HEK293 (cell line): Measurements from ENCODE around the gene ODF2.

ENCODE experiments used
- CTCF ChIA-PET: fragments of 350-600 bp; formaldehyde crosslinking; extraction: SDS; loops from one replicate; lab custom pipeline; 2021; ENCODE audit warnings: antibody characterized with exemption; lab: Yijun Ruan, JAX
- POLR2A ChIA-PET: fragments of 300-600 bp; formaldehyde crosslinking; extraction: SDS; loops from one replicate; lab custom pipeline; 2020; ENCODE audit warnings: antibody characterized with exemption, inconsistent platforms; lab: Yijun Ruan, JAX
- H3K27ac ChIP-seq: fragments of 200-500 bp; sonication (Bioruptor generic); 2 replicates; pipeline ENCODE4 v1.5.1; 2014; ENCODE audit warnings: low read depth, low read length, control low read depth, inconsistent platforms; ENCODE audit errors: extremely low read depth
- H3K36me3 ChIP-seq, 2 experiments: fragments of 200-500 bp in 1 of 2; sonication (Bioruptor generic) in 1 of 2; 1 replicate in 1 of 2; 2 replicates in 1 of 2; pipeline ENCODE4 v1.5.1; 2014 to 2017; ENCODE audit warnings: inconsistent platforms in 2 of 2, low read length in 2 of 2; ENCODE audit not compliant: control insufficient read depth in 2 of 2, insufficient read depth in 1 of 2
- H3K4me1 ChIP-seq: fragments of 200-500 bp; sonication (Bioruptor generic); 2 replicates; pipeline ENCODE4 v1.5.1; 2014; ENCODE audit warnings: mild to moderate bottlenecking, low read length, inconsistent platforms; ENCODE audit not compliant: control insufficient read depth, insufficient read depth
- H3K4me3 ChIP-seq: 2 replicates; pipeline ENCODE4 v1.5.1; 2011; ENCODE audit warnings: low read depth, mild to moderate bottlenecking, control low read depth, low read length, moderate library complexity
- H3K9me3 ChIP-seq: fragments of 200-500 bp; sonication (Bioruptor generic); 2 replicates; pipeline ENCODE4 v1.5.1; 2014; ENCODE audit warnings: low read depth, low read length, inconsistent platforms; ENCODE audit not compliant: control insufficient read depth, insufficient read depth
- ELK4 ChIP-seq: IDR thresholded peaks from 2 replicates; pipeline ENCODE4 v1.6.1; 2011; ENCODE audit warnings: mild to moderate bottlenecking, low read depth, low read length, borderline replicate concordance
- HIC1 ChIP-seq: fragments of 450-650 bp; formaldehyde crosslinking; IDR thresholded peaks from 2 replicates; pipeline ENCODE4 v1.5.1; 2016; ENCODE audit warnings: missing biosample characterization, missing genetic modification characterization
- OSR2 ChIP-seq: fragments of 450-650 bp; formaldehyde crosslinking; IDR thresholded peaks from 2 replicates; pipeline ENCODE4 v1.5.1; 2016; ENCODE audit warnings: missing biosample characterization, missing genetic modification characterization
- REST ChIP-seq: fragments of 450-650 bp; formaldehyde crosslinking; IDR thresholded peaks from 2 replicates; pipeline ENCODE4 v1.5.1; 2016; ENCODE audit warnings: missing biosample characterization, missing genetic modification characterization
- ZFHX2 ChIP-seq: fragments of 450-650 bp; formaldehyde crosslinking; conservative IDR thresholded peaks from 2 replicates; pipeline ENCODE4 v1.5.1; 2016; ENCODE audit warnings: missing biosample characterization, missing genetic modification characterization
- ZNF112 ChIP-seq: fragments of 450-650 bp; formaldehyde crosslinking; IDR thresholded peaks from 2 replicates; pipeline ENCODE4 v1.5.0; 2017; ENCODE audit warnings: missing biosample characterization, missing genetic modification characterization
- ZNF114 ChIP-seq: fragments of 450-650 bp; formaldehyde crosslinking; IDR thresholded peaks from 2 replicates; pipeline ENCODE4 v1.5.0; 2017; ENCODE audit warnings: missing biosample characterization, missing genetic modification characterization
- ZNF121 ChIP-seq: fragments of 450-650 bp; formaldehyde crosslinking; IDR thresholded peaks from 2 replicates; pipeline ENCODE4 v1.5.1; 2016; ENCODE audit warnings: missing biosample characterization, missing genetic modification characterization
- ZNF184 ChIP-seq: fragments of 450-650 bp; IDR thresholded peaks from 2 replicates; pipeline ENCODE4 v1.5.1; 2018; ENCODE audit warnings: missing biosample characterization, mild to moderate bottlenecking, missing genetic modification characterization
- ZNF2 ChIP-seq: fragments of 450-650 bp; formaldehyde crosslinking; IDR thresholded peaks from 2 replicates; pipeline ENCODE4 v1.5.1; 2016; ENCODE audit warnings: missing biosample characterization, missing genetic modification characterization
- ZNF211 ChIP-seq: fragments of 450-650 bp; formaldehyde crosslinking; IDR thresholded peaks from 2 replicates; pipeline ENCODE4 v1.5.1; 2016; ENCODE audit warnings: low read depth, missing biosample characterization, missing genetic modification characterization
- ZNF239 ChIP-seq: fragments of 450-650 bp; formaldehyde crosslinking; IDR thresholded peaks from 2 replicates; pipeline ENCODE4 v1.5.1; 2016; ENCODE audit warnings: missing biosample characterization, missing genetic modification characterization
- ZNF292 ChIP-seq: fragments of 450-650 bp; formaldehyde crosslinking; IDR thresholded peaks from 2 replicates; pipeline ENCODE4 v1.5.1; 2016; ENCODE audit warnings: low read depth, missing biosample characterization, missing genetic modification characterization, borderline replicate concordance
- ZNF354C ChIP-seq: fragments of 450-650 bp; formaldehyde crosslinking; IDR thresholded peaks from 2 replicates; pipeline ENCODE4 v1.5.1; 2016; ENCODE audit warnings: missing biosample characterization, missing genetic modification characterization, low read depth, borderline replicate concordance
- ZNF394 ChIP-seq: fragments of 450-650 bp; formaldehyde crosslinking; IDR thresholded peaks from 2 replicates; pipeline ENCODE4 v1.5.1; 2016; ENCODE audit warnings: missing biosample characterization, missing genetic modification characterization, mild to moderate bottlenecking, moderate library complexity, borderline replicate concordance
- ZNF426 ChIP-seq: fragments of 450-650 bp; formaldehyde crosslinking; IDR thresholded peaks from 2 replicates; pipeline ENCODE4 v1.5.1; 2017; ENCODE audit warnings: missing biosample characterization, missing genetic modification characterization, mild to moderate bottlenecking, inconsistent platforms, moderate library complexity
- ZNF48 ChIP-seq: fragments of 450-650 bp; formaldehyde crosslinking; IDR thresholded peaks from 2 replicates; pipeline ENCODE4 v1.5.1; 2016; ENCODE audit warnings: missing biosample characterization, missing genetic modification characterization
- ZNF704 ChIP-seq: fragments of 450-650 bp; formaldehyde crosslinking; IDR thresholded peaks from 2 replicates; pipeline ENCODE4 v1.5.1; 2016; ENCODE audit warnings: missing biosample characterization, missing genetic modification characterization
- ZNF747 ChIP-seq: fragments of 450-650 bp; formaldehyde crosslinking; IDR thresholded peaks from 2 replicates; pipeline ENCODE4 v1.5.1; 2016; ENCODE audit warnings: missing biosample characterization, missing genetic modification characterization
- ZSCAN23 ChIP-seq: fragments of 450-650 bp; formaldehyde crosslinking; IDR thresholded peaks from 2 replicates; pipeline ENCODE4 v1.5.1; 2016; ENCODE audit warnings: missing biosample characterization, missing genetic modification characterization

The ODF2 gene

GRCh38 chr9:128499920-128500319, 44.1 kb downstream of the ODF2 start:
- POLR2A ChIA-PET, result interaction anchor here (0.5 kb wide), 1 partner anchor 95 kb away, joined by 5 read pairs; no protein-coding TSS in a partner anchor
- H3K36me3 ChIP-seq, result peaks cover 5 to 67% of the 10 kb centered on the region in 2 experiments
- TF ChIP-seq ZNF112 (no peak), ZNF48 (no peak), ZFHX2 (tag by site-specific recombination) (no peak), ZNF2 (no peak), OSR2 (tag by site-specific recombination) (no peak), ZNF121 (no peak), REST (no peak), ZNF114 (no peak), ZNF426 (tag by site-specific recombination) (no peak), ZNF704 (tag by site-specific recombination) (no peak), ZNF354C (tag by site-specific recombination) (no peak), ZNF394 (tag by site-specific recombination) (no peak), ELK4 (no peak), ZNF747 (tag by site-specific recombination) (no peak), ZNF211 (tag by site-specific recombination) (no peak), HIC1 (tag by site-specific recombination) (no peak), ZSCAN23 (no peak), ZNF239 (tag by site-specific recombination) (no peak), ZNF292 (no peak), ZNF184 (tag by site-specific recombination) (no peak)
- TF ChIP-seq, all 188 proteins: peak for 0
- Histone ChIP-seq H3K4me3 (no peak overlapping the region), H3K27ac (no peak overlapping the region), H3K9me3 (no peaks in the 10 kb centered on the region), H3K4me1 (0 out of 2 replicates have a peak, but pooled peaks cover 2% of the 10 kb centered on the region)
- CTCF ChIA-PET, result no interaction called here
